GM21825 (cell line): ENCODE data around the gene TFDP1.
"Not testable (repeated sequence)": the region's sequence is repeated elsewhere in the genome, so short reads cannot be mapped to it uniquely, and the experiment has no call there.

ENCODE experiments used
- ATAC-seq: cut with Tn5 transposase; IDR thresholded peaks from one replicate; pipeline ENCODE4 v1.9.1; 2021; ENCODE audit warnings: mild to moderate bottlenecking, moderate library complexity; ENCODE audit not compliant: unreplicated experiment

TFDP1 gene

DNA sequence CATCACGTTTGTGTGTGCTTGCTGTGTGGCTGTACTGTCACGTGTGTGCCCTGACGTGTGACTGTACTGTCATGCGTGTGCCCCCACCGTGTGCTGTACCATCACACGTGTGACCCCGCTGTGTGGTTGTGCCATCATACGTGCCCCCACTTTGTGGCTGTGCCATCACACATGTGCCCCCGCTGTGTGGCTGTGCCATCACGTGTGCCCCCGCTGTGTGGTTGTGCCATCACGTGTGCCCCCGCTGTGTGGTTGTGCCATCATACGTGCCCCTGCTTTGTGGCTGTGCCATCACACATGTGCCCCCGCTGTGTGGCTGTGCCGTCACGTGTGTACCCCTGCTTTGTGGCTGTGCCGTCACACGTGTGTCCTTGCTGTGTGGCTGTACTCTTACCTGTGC, 25.7 kb downstream of the TFDP1 start:
- ATAC-seq = no peak

DNA sequence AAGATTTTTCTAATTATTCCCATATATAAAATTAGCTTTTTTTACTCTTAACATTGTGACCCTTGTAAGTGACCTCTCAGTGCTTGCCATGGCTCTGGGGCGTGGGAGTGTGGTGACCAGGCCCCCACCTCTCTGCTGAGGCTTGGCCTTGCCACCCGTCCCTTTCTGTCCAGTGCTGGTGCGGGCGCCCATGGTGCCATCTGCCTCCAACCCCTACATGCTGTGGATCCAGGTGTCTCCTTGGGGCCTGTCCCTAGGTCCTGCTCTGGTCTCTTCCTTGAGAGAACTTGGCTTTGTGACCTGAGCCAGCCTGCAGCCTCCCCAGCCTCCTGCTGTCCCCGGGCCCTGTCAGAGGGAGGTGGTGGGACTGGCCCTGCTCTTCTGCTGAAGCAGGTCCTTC, 27.4 kb downstream of the TFDP1 start:
- no peak for ATAC-seq

DNA sequence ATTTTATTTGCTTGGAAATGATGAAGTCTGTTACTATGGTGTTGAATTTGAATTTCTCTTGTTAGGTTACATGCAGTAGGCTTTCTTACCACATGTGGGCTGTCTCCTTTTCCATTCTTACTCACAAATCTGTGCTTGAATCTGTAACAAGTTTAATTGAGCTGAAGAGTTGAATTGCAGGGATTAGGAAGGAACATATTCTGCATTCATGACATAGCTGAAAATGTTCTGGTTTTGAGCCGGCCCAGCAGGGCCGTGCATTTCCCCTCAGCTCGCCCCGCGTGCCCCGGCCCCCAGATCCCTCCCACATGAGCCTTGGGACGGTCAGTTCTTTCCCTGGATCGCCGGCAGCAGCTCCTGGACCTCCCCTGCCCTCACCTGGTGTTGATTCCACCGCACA, 28.1 kb downstream of the TFDP1 start:
- ATAC-seq = no peak

DNA sequence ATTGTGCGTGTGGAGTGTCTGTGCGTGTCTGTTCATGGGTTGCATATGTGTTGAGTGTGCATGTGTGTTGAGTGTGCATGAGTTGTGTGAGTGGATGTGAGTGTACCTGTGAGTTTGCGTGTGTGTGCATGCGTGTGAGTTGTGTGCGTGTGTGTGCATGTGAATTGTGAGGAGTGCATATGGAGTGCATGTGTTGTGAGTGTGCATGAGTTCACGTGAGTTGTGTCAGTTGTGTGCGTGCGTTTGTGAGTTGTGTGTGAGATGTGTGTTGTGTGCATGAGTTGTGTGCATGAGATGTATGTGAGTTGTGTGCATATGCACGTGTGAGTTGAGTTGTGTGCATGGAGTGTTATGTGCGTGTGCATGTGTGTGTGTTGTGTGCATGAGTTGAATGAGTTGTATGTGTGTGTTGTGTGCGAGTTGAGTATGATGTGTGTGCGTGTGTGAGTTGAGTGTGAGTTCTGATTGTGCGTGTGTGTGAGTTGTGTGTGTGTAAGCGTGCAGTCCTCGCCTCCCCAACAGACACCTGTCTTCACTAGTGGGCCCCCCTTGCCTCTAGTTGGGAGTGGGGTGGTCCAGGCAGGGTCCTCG, 29.3 kb downstream of the TFDP1 start:
- ATAC-seq = no peak

DNA sequence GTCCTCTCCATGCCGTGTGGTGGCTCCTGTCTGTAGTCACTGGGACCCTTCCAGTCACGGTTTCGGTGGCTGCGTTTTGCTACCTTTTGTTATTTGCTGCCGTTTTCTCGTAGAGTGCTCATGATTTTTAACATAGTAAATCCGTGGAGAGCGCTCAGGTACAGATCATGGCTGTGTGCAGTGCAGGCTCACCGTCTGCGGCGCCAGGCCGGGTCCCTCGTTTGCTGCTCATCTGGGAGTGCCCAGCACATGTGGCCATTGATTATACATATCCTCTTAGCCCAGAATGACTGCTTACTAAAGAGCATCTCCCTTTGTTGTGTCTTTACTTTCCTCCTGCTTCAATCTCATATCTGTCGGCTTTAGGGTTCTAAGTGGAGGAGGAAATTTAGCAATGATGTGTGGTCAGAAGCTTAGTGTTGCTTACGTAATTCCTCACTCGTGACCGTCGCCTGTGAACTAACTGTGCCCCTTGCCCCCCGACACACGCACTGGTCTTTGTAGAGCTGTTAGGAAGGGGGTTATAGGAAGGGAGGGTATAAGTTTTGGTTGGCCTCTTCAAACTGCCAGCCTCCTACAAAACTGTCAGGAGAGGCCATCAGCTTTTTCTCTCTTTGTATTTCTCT, 31.8 kb downstream of the TFDP1 start:
- no peak for ATAC-seq

DNA sequence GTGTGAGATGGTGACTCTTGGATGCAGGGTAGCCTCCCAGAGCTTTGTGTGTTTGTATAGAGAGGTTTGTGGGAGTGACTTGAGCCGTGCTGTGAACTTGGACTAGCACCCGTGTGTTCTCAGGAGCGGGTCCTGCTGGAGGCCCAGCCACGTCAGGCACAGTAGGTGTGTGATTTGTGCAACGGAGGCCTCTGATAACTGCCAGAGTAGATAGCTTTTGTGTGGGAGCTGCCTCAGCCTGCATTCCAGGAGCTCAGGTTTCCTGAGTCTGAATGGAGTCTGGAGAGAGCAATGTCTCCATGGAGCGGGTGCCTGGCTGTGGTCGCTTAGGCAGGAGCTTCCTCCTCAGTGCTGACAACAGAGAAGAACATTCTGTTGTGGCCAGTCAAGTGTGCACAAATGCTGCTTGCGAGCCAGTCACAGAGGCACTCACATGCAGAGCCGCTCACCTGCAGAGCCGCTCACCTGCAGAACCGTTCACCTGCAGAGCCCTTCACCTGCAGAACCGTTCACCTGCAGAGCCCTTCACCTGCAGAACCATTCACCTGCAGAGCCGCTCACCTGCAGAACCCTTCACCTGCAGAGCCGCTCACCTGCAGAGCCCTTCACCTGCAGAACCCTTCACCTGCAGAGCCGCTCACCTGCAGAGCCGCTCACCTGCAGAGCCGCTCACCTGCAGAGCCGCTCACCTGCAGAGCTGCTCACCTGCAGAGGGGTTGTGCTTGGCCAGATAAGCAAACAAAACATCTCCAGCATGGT, 32.6 kb downstream of the TFDP1 start:
- no peak for ATAC-seq

DNA sequence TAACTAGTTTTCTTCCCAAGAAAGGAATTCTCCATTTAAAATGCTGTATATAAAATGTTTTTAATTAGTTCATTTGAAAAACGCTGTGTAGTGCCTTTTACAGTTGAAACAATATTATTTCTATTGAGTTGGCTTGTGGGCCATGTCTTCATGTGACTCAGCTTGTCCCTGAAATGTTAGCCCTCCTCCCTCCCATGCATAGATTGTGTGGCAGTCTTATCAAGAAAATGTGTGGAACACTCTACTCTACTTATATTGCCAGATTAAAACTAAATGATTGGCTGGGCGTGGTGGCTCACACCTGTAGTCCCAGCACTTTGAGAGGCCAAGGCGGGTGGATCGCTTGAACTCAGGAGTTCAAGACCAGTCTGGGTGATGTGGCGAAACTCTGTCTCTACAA, 33.4 kb downstream of the TFDP1 start:
- no peak for ATAC-seq

DNA sequence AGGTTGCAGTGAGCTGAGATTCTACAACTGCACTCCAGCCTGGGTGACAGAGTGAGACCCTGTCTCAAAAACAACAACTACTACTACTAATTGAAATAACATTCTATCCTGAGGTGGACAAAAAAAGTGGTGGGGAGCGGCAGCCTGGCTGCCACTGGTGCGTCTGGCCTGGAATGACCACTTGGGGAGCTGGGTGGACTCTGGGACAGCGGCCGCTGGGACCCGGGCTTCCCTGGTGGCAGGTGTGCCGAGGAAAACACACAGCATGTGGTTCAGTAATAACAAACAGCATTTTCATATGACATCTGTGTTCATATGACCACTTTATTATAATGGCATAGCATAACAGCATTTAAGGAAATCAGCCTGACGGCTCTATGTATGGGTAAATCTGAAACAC, 33.9 kb downstream of the TFDP1 start:
- no peak for ATAC-seq

DNA sequence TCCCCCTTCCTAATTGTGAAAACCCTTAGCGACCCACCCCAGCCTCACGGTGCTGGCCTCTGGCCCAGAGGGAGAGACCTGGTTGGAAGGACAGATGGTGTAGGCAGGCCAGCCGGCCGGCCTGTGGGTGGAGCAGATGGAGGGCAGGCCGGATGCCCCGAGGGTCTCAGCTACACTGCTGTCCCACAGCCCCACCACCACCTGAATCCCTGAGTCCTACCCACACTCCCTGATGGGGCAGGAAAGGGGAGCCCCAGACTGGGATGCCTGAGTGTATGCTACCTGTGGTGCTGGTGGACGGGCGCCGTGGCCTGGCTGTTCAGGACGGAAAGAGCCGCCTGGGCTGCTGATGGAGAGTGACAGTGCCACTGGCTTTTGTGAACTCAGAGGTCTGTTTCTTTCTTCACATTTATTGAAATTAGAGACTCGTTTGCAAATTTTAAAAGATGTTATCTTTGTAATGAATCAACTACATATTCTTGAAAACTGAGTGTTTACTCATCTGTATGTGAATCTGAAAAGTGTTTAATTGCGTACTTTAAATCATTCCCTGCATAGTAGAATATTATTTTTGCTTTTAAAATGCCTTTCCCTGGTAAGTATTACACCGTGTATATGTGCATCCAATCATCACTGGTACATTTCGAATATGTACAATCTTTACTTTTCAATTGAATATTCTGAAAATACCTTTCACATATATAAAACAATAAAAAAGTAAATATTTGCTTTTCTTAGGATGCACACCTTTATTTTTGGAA, 35.7 kb downstream of the TFDP1 start:
- no peak for ATAC-seq

DNA sequence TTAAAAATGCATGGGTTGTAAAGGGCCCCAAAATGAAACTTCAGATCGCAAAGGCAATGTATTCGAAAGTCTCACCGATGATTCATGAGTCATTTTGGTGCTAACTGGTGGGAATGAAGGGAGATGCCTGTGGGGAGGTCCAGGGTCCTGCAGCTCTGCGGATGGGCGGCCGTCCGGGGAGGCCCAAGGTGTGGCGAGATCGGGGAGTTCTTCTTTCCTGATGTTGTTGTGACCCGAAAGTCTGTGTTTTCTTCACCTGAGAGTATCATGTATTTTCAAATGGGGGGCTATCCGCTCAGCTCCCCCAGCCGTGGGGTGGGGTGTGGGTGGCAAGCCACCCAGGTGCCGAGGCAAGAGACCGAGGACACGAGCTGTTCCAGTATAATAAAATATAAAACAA, 36.5 kb downstream of the TFDP1 start:
- no peak for ATAC-seq

DNA sequence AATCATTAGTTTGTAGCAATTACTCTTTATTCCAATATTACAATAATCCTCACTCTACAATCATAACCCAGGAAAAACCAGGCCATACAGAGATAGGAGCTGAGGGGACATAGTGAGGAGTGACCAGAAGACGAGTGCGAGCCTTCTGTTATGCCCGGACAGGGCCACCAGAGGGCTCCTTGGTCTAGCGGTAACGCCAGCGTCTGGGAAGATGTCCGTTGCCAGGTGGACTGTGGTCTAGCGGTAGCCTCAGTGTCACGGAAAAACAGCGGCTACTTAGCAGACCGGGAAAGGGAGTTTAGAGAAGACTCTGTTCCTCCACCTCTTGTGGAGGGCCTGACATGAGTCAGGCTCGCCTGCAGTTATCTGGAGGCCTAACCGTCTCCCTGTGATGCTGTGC, 36.9 kb downstream of the TFDP1 start:
- not testable (repeated sequence) for ATAC-seq

DNA sequence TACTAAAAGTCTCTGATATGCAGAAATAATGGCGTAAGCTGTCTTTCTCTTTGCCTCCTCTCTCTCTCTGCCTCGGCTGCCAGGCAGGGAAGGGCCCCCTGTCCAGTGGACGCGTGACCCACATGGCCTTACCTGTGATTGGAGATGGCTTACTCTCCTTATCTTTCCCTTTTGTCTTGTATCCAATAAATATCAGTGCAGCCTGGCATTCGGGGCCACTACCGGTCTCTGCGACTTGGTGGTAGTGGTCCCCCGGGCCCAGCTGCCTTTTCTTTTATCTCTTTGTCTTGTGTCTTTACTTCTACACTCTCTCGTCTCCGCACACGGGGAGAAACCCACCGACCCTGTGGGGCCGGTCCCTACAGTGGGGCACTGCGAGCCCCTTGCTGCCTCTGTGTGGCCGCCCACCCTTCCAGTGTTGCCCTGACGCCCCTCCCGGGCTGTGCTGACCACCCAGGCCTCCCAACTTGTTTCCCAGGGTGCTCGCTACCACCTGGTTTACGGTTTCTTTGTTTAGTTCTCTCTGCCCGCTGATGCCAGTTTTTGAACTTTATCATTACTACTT, 37.5 kb downstream of the TFDP1 start:
- ATAC-seq = not testable (repeated sequence)

DNA sequence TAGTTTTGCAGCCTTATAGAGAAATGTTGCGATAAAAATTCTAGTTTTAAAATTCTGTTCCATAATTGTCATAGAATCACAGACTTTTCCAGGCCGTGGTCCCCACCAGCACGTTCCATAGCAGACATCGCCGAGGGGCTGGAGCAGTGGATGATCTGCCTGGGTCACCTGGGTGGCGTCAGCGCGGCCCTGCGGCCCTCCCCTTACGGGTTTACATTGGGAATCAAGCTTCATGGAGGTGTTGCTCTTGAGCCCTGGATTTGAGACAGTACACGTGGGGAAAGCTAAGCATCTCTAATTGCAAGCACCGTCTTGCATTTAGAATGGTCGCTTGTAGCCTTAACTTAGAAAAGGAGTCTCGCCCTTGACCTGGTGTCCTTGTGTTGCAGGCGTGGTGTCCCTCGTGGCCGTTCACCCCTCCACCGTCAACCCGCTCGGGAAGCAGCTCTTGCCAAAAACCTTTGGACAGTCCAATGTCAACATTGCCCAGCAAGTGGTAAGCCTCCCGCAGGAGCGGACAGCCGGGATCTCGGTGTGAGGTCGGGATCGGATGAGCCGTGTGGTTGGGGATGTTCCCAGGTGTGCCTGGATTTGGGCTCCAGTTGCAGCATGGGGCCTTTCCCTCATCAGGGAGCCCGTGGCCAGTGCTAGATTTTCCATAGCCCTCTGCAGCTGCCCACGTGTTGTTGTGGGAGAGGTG, 38.4 kb downstream of the TFDP1 start:
- ATAC-seq = no peak

DNA sequence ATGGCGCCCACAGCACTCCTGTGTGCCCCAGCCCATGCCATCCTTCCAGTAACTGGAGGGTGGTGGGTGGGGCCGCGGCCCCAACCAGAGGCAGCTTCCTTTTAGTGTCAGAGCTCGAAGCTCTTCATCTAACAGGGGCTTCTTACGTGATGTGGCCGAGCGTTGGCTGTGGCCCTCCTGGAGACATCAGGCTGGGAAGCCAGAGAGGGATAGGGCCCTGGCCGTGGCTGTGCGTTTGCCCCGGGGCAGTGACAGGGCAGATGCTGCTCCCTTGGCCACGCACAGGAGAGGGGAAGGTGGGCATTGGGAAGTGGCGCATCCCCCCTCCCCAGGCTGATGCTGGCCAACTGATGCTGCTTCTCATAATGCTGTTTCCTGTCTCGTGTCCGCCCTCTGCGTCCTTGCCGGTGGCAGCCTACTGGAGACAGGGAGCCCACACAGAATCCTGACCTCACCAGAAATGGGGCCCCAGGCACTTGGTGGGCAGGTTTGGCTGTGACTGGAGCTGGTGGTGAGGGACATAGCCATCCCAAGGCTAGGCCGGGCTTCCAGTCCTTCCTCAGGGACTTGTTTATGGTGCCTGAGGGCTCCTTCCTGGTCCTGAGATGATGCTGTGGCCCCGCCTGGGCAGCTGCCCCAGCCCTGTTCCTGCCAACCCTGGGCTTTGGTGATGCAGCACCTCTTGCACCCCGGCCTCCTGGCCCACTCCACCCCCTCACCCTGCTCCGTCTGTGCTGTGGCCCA, 39.1 kb downstream of the TFDP1 start:
- no peak for ATAC-seq

DNA sequence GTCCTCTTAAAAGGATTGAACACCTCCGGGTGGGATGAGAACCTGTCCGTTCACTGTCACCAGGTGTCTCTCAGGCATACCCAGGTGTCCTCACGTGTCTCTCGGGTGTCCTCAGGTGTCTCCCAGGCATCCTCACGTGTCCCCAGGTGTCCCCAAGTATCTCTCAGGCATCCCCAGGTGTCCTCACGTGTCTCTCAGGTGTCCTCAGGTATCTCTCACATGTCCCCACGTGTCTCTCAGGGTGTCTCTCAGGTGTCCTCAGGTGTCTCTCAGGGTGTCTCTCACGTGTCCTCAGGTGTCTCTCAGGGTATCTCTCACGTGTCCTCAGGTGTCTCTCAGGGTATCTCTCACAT, 39.7 kb downstream of the TFDP1 start:
- ATAC-seq = no peak

DNA sequence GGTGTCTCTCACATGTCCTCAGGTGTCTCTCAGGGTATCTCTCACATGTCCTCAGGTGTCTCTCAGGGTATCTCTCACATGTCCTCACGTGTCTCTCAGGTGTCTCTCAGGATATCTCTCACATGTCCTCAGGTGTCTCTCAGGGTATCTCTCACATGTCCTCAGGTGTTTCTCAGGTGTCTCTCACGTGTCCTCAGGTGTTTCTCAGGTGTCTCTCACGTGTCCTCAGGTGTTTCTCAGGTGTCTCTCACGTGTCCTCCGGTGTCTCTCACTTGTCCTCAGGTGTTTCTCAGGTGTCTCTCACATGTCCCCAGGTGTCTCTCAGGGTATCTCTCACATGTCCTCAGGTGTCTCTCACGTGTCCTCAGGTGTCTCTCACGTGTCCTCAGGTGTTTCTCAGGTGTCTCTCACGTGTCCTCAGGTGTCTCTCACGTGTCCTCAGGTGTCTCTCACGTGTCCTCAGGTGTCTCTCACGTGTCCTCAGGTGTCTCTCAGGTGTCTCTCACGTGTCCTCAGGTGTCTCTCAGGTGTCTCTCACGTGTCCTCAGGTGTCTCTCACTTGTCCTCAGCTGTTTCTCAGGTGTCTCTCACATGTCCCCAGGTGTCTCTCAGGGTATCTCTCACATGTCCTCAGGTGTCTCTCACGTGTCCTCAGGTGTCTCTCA, 40.2 kb downstream of the TFDP1 start:
- not testable (repeated sequence) for ATAC-seq

DNA sequence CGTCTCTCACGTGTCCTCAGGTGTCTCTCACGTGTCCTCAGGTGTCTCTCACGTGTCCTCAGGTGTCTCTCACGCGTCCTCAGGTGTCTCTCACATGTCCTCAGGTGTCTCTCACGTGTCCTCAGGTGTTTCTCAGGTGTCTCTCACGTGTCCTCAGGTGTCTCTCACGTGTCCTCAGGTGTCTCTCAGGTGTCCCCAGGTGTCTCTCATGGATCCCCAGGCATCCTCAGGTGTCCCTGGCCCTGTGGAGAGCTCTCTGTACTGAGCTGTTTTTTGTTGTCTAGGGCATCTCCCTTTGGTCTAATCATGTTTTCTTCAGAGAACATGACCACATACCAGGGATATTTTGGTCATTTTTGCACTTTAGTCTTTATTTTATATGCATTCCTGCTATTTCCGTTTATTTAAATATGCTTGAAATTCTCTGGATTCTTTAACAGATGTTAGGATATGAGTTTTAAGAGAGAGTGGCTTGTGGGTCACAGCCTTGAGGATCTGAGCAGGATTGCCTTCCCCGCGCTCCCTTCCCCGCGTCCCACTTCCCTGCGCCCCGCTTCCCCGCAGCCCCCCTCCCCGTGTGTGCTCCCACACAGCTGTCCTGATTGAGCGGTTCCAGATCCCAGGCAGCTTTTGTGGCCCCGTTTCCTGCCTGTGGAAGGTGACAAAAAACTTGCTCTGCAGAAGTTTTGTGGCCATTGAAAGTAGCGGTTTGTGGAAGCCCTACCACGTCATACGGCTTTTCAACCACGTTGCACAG, 41.6 kb downstream of the TFDP1 start:
- no peak for ATAC-seq

DNA sequence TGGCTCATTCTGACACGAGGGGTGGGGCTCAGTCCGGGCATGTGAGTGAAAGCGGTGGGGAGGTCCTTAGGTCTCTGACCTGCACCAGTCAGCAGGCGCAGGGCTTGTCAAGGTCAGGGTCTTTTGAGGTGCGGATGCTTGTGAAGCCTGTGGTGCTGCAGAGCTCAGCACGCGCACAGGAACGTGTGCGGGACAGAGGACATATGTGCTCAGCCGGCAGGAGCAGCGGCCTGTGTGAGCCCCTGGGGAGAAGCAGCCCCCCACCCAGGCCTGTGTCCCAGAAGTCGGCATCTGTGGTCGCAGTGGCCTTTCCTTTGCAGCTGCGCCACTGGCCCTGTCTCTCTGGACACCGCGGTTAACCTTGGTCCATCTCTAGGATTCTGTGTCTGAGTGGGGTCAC, 42.6 kb downstream of the TFDP1 start:
- no peak for ATAC-seq
